Spleen (tissue), 7 donors: Measurements from ENCODE around the gene ZNF669.
"Not testable (repeated sequence)": the region's sequence is repeated elsewhere in the genome, so short reads cannot be mapped to it uniquely, and the experiment has no call there.

Experiments used
- POLR2A ChIP-seq, 3 donors: fragments of 450-650 bp; IDR thresholded peaks; one replicate each; pipeline ENCODE4 v1.5.1; 2017; ENCODE audit warnings: antibody characterized with exemption in 3 of 3, mild to moderate bottlenecking in 1 of 3
- TF ChIP-seq, protein P1 (sequence below), 11 experiments: fragments of 200-600 bp in 7 of 11; fragments of 450-650 bp in 4 of 11; sonication (generic) in 4 of 11; IDR thresholded peaks in 8 of 11; conservative IDR thresholded peaks in 3 of 11; 1 replicate in 7 of 11; 2 replicates in 4 of 11; pipeline versions ENCODE4 v1.4.0 to v1.8.0; 2016 to 2021; ENCODE audit warnings: antibody characterized with exemption in 11 of 11, inconsistent platforms in 4 of 11, mild to moderate bottlenecking in 1 of 11
- donor health status: DM: no; HTN: no; CAD: no; lungs with moderate emphysema.
- donor health status: DM: no; HTN: no; CAD: no.
- donor health status: DM: no; HTN: no; CAD: no.

DNA sequence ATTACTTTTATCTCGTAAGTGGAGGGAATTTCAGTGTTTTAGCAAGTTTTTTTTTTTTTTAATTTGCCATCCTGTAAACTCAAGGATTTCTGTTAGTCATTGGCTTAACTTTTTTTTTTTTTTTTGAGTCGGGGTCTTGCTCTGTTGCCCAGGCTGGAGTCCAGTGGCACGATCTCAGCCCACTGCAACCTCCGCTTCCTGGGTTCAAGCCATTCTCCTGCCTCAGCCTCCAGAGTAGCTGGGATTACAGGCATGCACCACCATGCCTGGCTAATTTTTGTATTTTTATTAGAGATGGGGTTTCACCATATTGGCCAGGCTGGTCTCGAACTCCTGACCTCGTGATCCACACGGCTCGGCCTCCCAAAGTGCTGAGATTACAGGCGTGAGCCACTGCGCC, 43.0 kb upstream of the ZNF669 start:
- TF ChIP-seq, protein P1, sequence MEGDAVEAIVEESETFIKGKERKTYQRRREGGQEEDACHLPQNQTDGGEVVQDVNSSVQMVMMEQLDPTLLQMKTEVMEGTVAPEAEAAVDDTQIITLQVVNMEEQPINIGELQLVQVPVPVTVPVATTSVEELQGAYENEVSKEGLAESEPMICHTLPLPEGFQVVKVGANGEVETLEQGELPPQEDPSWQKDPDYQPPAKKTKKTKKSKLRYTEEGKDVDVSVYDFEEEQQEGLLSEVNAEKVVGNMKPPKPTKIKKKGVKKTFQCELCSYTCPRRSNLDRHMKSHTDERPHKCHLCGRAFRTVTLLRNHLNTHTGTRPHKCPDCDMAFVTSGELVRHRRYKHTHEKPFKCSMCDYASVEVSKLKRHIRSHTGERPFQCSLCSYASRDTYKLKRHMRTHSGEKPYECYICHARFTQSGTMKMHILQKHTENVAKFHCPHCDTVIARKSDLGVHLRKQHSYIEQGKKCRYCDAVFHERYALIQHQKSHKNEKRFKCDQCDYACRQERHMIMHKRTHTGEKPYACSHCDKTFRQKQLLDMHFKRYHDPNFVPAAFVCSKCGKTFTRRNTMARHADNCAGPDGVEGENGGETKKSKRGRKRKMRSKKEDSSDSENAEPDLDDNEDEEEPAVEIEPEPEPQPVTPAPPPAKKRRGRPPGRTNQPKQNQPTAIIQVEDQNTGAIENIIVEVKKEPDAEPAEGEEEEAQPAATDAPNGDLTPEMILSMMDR (IDR thresholded peaks at IDR 0.05 in 8 of 11, conservative IDR thresholded peaks at IDR 0.05 in 3 of 11) = not testable (repeated sequence)
- not testable (repeated sequence) for TF ChIP-seq POLR2A (IDR thresholded peaks at IDR 0.05)
